ENCODE results near the gene EEF1A2. TPM values are rescaled to one million over a fixed set of nuclear protein-coding genes. Genes with fewer than 3 reads are reported as not detected.

Gene EEF1A2
- total RNA-seq, 2 experiments from 2014 or later: 0.13 TPM; not detected in 1

- ChIA-PET CTCF (interaction anchor here (3.0 kb wide), 1 partner anchor 11 kb away, joined by 11 read pairs; no protein-coding TSS in a partner anchor), POLR2A (no interaction called here)
These were observed 8.3 kb upstream of the EEF1A2 start for GRCh38 chr20:63507083-63507743.

- ChIA-PET CTCF (interaction anchor here (0.8 to 3.0 kb wide), 3 partner anchors 10 to 16 kb away, joined by 3 to 11 read pairs (median 3); no protein-coding TSS in a partner anchor), POLR2A (no interaction called here)
These were observed 6.8 kb upstream of the EEF1A2 start for GRCh38 chr20:63505723-63506122.

- CTCF ChIA-PET: interaction anchor here (0.8 to 3.0 kb wide), 3 partner anchors 9 to 16 kb away, joined by 3 to 11 read pairs (median 3); no protein-coding TSS in a partner anchor
- POLR2A ChIA-PET: no interaction called here
These were observed 6.4 kb upstream of the EEF1A2 start for GRCh38 chr20:63505281-63505680.

DNA sequence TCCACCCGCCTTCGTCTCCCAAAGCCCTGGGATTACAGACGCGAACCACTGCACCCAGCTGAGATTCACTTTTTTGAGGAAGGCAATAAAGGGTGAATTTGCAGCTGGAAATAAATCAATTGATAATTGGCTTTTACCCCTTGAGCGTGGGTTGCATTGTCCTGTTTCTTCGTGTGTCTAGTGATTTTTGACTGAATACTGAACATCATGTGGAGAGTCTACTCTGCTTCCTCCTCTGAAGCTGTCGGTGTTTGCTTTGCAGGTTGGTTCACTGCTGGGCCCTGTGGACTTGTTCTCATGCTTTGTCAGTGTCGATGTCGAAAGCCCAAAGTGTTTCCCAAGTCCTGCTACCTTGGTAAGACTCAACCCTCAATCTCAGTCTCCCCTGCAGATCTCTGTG is 5.8 kb upstream of the EEF1A2 start:
- ChIA-PET CTCF (interaction anchor here (3.0 kb wide), 1 partner anchor 9 kb away, joined by 11 read pairs; no protein-coding TSS in a partner anchor), POLR2A (no interaction called here)

DNA sequence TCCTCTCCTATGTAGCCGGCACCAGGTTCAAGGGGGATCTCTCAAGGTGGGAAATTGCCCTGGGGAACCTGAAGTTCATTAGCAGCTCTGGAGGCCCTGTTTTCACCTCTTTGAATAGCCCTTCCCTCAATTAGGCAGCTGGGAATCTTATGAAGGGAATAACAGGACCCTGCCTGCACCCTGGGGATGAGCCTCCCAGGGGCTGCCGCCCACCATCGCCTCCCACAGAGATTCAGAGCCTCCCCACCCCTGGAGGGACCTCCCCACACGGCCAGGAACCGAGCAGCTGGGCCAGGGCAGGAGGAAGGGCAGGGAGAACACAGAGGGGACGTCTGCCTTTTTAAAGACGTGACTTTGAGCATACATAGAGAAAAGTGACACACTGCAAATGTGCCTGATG is 4.6 kb upstream of the EEF1A2 start:
- ChIA-PET CTCF (interaction anchor here (1.5 kb wide), 1 partner anchor 10 kb away, joined by 3 read pairs; no protein-coding TSS in a partner anchor), POLR2A (no interaction called here)

- CTCF ChIA-PET: interaction anchor here (1.5 kb wide), 1 partner anchor 9 kb away, joined by 3 read pairs; no protein-coding TSS in a partner anchor
- POLR2A ChIA-PET: no interaction called here
These were observed 3.8 kb upstream of the EEF1A2 start for GRCh38 chr20:63502671-63503172.

DNA sequence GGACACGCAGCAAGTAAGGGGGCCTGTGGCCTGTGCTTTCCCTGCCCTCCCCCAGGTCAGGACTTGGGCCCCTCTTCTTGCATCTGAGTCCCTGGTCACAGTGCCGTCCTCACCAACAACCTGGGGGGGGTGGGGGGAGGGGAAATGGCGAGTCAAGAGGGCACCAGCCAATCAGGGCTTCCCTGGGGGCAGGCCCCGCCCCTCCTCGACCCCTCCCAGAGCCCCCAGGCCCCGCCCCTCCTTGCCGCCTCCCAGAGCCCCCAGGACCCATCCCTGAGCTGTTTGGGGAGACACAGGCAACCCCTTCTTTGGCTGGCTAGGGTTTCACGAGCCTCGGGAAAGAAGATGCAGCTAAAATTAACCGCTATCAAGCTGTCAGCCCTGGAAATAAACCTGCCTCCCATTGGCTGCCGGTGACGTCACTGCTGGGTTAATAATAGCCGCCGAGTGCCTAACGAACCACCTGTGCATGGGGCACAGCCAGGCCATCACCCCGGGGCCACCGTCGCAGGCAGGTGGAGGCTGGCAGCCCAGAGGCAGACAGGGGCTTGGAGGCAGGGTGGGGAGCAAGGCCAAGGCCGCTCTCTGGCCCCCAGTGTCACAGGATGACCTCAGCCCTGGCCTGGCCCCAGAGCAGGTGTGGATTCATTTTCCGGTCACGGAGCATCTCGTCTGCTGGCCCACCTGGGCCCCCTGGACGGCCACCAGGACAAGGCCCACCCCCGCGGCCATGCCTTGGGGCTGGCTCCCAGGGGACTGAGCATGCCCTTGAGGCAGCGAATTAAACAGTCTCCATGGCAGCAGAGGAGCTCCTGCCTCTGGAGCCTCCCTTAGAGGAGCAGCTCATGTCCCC is 3.2 kb upstream of the EEF1A2 start:
- POLR2A ChIA-PET: no interaction called here
- CTCF ChIA-PET: interaction anchor here (1.5 kb wide), 1 partner anchor 9 kb away, joined by 3 read pairs; no protein-coding TSS in a partner anchor

- CTCF ChIA-PET: no interaction called here
- POLR2A ChIA-PET: no interaction called here
These were observed 2.3 kb upstream of the EEF1A2 start for GRCh38 chr20:63500902-63501817.

DNA sequence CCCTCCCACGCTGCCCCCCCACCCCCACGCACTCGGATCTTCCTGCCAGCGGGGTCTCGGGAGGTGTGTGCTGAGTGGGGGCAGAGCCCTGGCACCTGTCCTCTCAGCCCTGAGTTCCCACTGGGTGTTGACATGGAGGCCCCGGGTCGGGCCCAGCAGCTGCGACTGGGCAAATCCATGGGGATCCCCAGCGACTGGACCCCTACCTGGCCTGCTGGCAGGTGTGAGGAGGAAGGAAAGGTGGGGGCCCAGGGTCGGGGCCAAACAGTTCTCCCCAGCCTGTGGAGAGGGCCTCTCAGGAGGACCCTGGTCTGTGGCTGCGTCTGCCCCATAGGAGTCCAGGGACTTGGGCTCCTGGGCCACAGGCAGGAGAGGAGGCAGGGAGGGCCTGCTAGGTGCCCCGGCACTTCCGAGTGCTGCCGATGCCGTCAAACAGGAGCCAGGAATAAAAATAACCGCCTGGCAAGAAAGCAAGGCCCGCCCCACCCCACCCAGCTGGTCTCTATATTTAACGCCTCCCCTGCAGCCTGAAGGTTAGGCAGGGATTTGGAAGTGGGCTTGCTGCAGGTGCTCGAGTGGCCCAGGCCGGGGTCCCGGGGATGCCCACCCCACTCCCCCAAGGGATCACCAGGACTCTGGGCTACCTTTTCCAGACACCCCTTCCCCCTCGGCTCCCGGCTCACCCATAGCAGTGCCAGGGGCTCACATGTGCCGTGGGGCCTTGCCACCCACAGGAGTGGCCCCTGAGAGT is 1.4 kb upstream of the EEF1A2 start:
- CTCF ChIA-PET: no interaction called here
- POLR2A ChIA-PET: interaction anchor here (1.3 kb wide), 1 partner anchor 21 kb away, joined by 3 read pairs; no protein-coding TSS in a partner anchor

- POLR2A ChIA-PET: interaction anchor here (1.3 kb wide), 1 partner anchor 22 kb away, joined by 3 read pairs; no protein-coding TSS in a partner anchor
- CTCF ChIA-PET: interaction anchor here (0.6 kb wide), 1 partner anchor 218 kb away, joined by 4 read pairs; no protein-coding TSS in a partner anchor
These were observed 571 bp upstream of the EEF1A2 start for GRCh38 chr20:63499338-63499969.

- POLR2A ChIA-PET: interaction anchor here (2.6 kb wide), 1 partner anchor 23 kb away, joined by 9 read pairs; the partner anchor contains the start of gene PPDPF
- CTCF ChIA-PET: interaction anchor here (0.5 to 3.0 kb wide), 3 partner anchors 21 to 252 kb away, joined by 3 to 23 read pairs (median 3); partner anchors contain the start of gene PPDPF
These were observed 642 bp downstream of the EEF1A2 start for GRCh38 chr20:63497946-63498935.

DNA sequence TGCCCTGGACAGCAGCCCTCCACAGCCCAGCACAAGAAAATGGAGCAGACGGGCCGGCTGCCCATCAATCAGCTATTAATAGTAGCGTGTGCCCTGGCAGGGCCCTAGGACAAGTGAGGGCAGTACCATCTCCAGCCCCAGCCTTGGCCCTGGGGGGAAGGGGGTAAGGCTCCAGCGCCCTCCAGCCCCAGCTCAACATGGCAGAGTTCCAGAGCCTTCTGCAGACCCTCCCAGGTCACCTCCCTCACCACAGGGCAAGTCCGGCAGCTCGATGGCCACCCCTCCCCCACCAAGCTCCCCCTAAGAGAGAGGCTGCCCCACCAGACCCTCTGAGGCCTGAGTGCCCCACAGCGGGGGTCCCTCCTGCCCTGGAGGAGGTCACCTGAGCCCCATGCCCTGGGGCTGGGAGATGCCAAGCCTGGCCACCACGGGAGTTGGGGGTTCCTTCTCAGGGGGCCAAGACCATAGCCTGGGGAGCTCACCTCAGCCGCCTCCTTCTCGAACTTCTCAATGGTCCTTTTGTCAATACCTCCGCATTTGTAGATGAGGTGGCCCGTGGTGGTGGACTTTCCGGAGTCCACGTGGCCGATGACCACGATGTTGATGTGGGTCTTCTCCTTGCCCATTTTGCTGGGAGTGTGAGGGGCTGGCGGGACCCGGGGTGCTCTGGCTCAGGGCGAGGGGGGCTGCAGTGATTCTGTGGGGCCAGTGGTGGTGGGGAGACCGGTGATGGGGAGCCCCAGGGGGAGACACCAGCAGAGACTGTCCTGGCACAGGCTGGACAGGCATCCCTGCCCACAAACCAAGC is 1.5 kb downstream of the EEF1A2 start:
- POLR2A ChIA-PET: interaction anchor here (1.1 to 2.6 kb wide), 2 partner anchors 24 to 25 kb away, joined by 3 to 9 read pairs; partner anchors contain the start of gene PPDPF
- CTCF ChIA-PET: interaction anchor here (0.6 to 3.0 kb wide), 11 partner anchors 11 to 459 kb away, joined by 3 to 23 read pairs (median 4); partner anchors contain the start of genes PPDPF, PTK6, TPD52L2 and UCKL1

GRCh38 chr20:63496596-63497120 is 2.2 kb downstream of the EEF1A2 start:
- POLR2A ChIA-PET: interaction anchor here (1.1 to 2.6 kb wide), 2 partner anchors 24 to 26 kb away, joined by 3 to 9 read pairs; partner anchors contain the start of gene PPDPF
- CTCF ChIA-PET: interaction anchor here (0.6 to 3.0 kb wide), 24 partner anchors 9 to 537 kb away, joined by 3 to 23 read pairs (median 4); partner anchors contain the start of genes PPDPF, PTK6, TPD52L2 and UCKL1

GRCh38 chr20:63495741-63496595 is 2.9 kb downstream of the EEF1A2 start:
- CTCF ChIA-PET: interaction anchor here (0.6 to 3.0 kb wide), 24 partner anchors 9 to 538 kb away, joined by 3 to 23 read pairs (median 4); partner anchors contain the start of genes PPDPF, PTK6, TPD52L2 and UCKL1
- POLR2A ChIA-PET: interaction anchor here (1.1 to 2.6 kb wide), 2 partner anchors 25 to 26 kb away, joined by 3 to 9 read pairs; partner anchors contain the start of gene PPDPF
